HEK293T (cell line): ENCODE results near the gene MGLL.
"Not testable (repeated sequence)": the region's sequence is repeated elsewhere in the genome, so short reads cannot be mapped to it uniquely, and the experiment has no call there.

Source experiments
- CTCF ChIA-PET: fragments of 350-600 bp; formaldehyde crosslinking; extraction: SDS; loops from one replicate; lab custom pipeline; 2021; ENCODE audit warnings: antibody characterized with exemption, inconsistent platforms; lab: Yijun Ruan, JAX
- POLR2A ChIA-PET: fragments of 350-600 bp; formaldehyde crosslinking; extraction: SDS; loops from one replicate; lab custom pipeline; 2020; ENCODE audit warnings: antibody characterized with exemption, inconsistent platforms; lab: Yijun Ruan, JAX
- DNase-seq: peaks from one replicate; pipeline ENCODE4 v3.0.0; 2012; ENCODE audit warnings: mixed read lengths; ENCODE audit errors: extremely low spot score
- ARNT ChIP-seq: fragments of 450-650 bp; IDR thresholded peaks from 2 replicates; pipeline ENCODE4 v1.6.1; 2017; ENCODE audit warnings: mild to moderate bottlenecking
- BHLHE40 ChIP-seq: fragments of 450-650 bp; IDR thresholded peaks from 2 replicates; pipeline ENCODE4 v1.6.1; 2016; ENCODE audit warnings: mild to moderate bottlenecking, moderate library complexity, borderline replicate concordance
- CTBP1 ChIP-seq: fragments of 450-650 bp; IDR thresholded peaks from 2 replicates; pipeline ENCODE4 v1.6.1; 2016; ENCODE audit warnings: borderline replicate concordance
- ELF4 ChIP-seq: fragments of 450-650 bp; IDR thresholded peaks from 2 replicates; pipeline ENCODE4 v1.6.1; 2017; ENCODE audit warnings: antibody characterized with exemption
- FOXA1 ChIP-seq: fragments of 450-650 bp; IDR thresholded peaks from 2 replicates; pipeline ENCODE4 v1.6.1; 2016; ENCODE audit warnings: mild to moderate bottlenecking
- FOXK2 ChIP-seq: fragments of 450-650 bp; IDR thresholded peaks from 2 replicates; pipeline ENCODE4 v1.6.1; 2016; ENCODE audit warnings: mild to moderate bottlenecking
- FOXM1 ChIP-seq: fragments of 450-650 bp; IDR thresholded peaks from 2 replicates; pipeline ENCODE4 v1.6.1; 2017; ENCODE audit warnings: mild to moderate bottlenecking, borderline replicate concordance
- HDGF ChIP-seq: fragments of 450-650 bp; IDR thresholded peaks from 2 replicates; pipeline ENCODE4 v1.6.1; 2017; ENCODE audit warnings: antibody characterized with exemption, borderline replicate concordance
- L3MBTL2 ChIP-seq: fragments of 450-650 bp; conservative IDR thresholded peaks from 2 replicates; pipeline ENCODE4 v1.6.1; 2016; ENCODE audit warnings: mild to moderate bottlenecking
- LEF1 ChIP-seq: fragments of 450-650 bp; IDR thresholded peaks from 2 replicates; pipeline ENCODE4 v1.6.1; 2017; ENCODE audit warnings: mild to moderate bottlenecking, borderline replicate concordance
- NFRKB ChIP-seq: fragments of 450-650 bp; IDR thresholded peaks from 2 replicates; pipeline ENCODE4 v1.6.1; 2016; ENCODE audit warnings: mild to moderate bottlenecking, moderate library complexity
- PKNOX1 ChIP-seq: fragments of 450-650 bp; IDR thresholded peaks from 2 replicates; pipeline ENCODE4 v1.6.1; 2016
- SP1 ChIP-seq: fragments of 450-650 bp; IDR thresholded peaks from 2 replicates; pipeline ENCODE4 v1.6.1; 2017
- SUZ12 ChIP-seq: fragments of 450-650 bp; IDR thresholded peaks from 2 replicates; pipeline ENCODE4 v1.6.1; 2016; ENCODE audit warnings: mild to moderate bottlenecking
- TARDBP ChIP-seq: fragments of 450-650 bp; IDR thresholded peaks from 2 replicates; pipeline ENCODE4 v1.6.1; 2016
- ZNF384 ChIP-seq: fragments of 450-650 bp; IDR thresholded peaks from 2 replicates; pipeline ENCODE4 v1.6.1; 2016

Gene MGLL

GRCh38 chr3:127685708-127686511 lies 136.4 kb downstream of the MGLL start:
- no peak for DNase-seq
- CTCF ChIA-PET = no interaction called here
- POLR2A ChIA-PET = no interaction called here
- TF ChIP-seq SUZ12 = no peak
- no peak for TF ChIP-seq FOXM1
- no peak for TF ChIP-seq BHLHE40
- TF ChIP-seq SP1 = no peak

DNA sequence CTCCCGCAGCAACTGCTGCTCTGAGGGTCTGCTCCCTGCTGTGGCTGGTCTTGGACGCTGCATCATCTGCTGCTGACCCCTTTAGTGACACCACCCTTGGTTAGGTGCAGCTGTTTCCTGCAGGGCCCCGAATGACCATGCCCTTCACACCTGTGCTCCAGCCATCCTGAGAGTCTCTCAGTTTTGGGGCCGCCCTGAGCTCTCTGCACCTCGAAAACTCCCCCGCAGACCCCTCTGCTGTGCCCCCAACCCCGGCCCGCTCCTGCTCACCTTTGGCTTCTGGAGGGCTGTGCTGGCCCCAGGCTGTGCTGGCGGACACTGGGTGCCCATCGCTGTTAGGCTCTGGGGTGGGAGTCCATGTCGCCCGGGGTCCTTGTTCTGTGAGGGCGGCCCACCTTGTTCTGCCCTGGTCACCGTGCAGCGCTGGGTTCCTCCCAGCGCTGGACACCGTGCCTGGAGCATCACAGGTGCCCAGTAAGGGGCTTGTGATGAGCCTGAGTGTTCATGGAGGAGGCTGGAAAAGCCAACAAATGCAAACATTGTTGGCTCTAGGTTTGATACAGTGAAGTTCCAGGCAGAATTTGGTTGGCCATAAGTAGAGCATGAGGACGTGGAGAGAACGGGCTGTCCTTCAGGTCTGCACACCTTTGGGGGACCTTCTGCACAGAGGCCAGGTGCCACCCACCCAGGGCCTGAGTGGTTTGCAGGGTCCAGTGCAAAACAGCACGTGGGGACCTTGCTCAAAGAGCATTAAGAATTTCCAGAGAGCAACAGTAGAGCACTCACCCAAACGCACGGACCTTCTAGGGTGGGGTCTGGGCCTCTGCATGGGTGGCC lies 137.2 kb downstream of the MGLL start:
- TF ChIP-seq LEF1 = no peak
- no peak for TF ChIP-seq HDGF
- TF ChIP-seq L3MBTL2 = no peak
- no peak for TF ChIP-seq BHLHE40
- no peak for TF ChIP-seq ZNF384
- TF ChIP-seq FOXK2 = no peak
- no peak for TF ChIP-seq ELF4
- no peak for TF ChIP-seq CTBP1
- no peak for TF ChIP-seq FOXA1
- no peak for TF ChIP-seq FOXM1
- no peak for TF ChIP-seq TARDBP
- TF ChIP-seq SP1 = no peak
- TF ChIP-seq NFRKB = no peak
- no peak for TF ChIP-seq PKNOX1
- no peak for TF ChIP-seq SUZ12
- CTCF ChIA-PET = no interaction called here
- no peak for DNase-seq
- POLR2A ChIA-PET = no interaction called here

GRCh38 chr3:127682561-127682960 lies 139.8 kb downstream of the MGLL start:
- DNase-seq = no peak
- TF ChIP-seq TARDBP = no peak
- POLR2A ChIA-PET = no interaction called here
- CTCF ChIA-PET = interaction anchor here (1.3 kb wide), 1 partner anchor 107 kb away, joined by 3 read pairs; no protein-coding TSS in a partner anchor

DNA sequence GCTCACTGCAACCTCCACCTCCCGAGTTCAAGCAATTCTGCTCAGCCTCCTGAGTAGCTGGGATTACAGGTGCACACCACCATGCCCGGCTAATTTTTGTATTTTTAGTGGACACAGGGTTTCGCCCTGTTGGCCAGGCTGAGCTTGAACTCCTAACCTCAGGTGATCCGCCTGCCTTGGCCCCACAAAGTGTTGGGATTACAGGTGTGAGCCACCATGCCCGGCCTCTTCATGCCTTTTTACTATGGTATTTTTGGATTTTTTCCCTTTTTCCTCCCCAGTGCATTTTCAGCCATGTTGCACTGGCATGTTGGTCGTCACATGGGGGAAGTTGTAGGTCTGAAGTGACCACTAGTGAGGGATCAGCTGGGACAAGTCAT lies 140.2 kb downstream of the MGLL start:
- DNase-seq, POLR2A ChIA-PET: not testable (repeated sequence)
- CTCF ChIA-PET = interaction anchor here (0.6 to 0.7 kb wide), 2 partner anchors 14 to 246 kb away, joined by 5 read pairs; no protein-coding TSS in a partner anchor

DNA sequence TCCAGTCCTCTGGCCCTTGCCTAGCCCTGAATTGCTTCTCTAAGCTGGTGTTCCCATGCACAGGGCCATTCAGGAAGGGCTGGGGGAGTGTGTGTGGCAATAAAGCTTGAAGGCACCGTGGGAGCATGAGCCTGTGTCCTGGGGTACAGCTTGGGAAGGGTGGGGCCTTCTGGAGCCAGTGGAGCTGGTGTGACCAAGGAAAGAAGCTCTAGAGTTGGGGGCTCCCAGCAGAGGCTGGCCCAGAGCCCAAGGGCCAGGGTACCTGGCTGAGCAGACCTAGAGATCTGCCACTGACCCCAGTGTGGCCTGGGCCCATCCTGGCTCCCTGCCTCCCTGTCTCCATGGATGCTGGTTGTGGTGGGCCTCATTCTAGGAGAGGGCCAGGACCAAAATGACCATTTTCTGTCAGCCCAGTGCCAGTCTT lies 141.5 kb downstream of the MGLL start:
- DNase-seq = no peak
- TF ChIP-seq L3MBTL2 (no peak), HDGF (no peak), NFRKB (no peak), SUZ12 (no peak), SP1 (no peak)
- ChIA-PET CTCF (interaction anchor here (1.5 kb wide), 1 partner anchor 153 kb away, joined by 3 read pairs; no protein-coding TSS in a partner anchor), POLR2A (no interaction called here)

DNA sequence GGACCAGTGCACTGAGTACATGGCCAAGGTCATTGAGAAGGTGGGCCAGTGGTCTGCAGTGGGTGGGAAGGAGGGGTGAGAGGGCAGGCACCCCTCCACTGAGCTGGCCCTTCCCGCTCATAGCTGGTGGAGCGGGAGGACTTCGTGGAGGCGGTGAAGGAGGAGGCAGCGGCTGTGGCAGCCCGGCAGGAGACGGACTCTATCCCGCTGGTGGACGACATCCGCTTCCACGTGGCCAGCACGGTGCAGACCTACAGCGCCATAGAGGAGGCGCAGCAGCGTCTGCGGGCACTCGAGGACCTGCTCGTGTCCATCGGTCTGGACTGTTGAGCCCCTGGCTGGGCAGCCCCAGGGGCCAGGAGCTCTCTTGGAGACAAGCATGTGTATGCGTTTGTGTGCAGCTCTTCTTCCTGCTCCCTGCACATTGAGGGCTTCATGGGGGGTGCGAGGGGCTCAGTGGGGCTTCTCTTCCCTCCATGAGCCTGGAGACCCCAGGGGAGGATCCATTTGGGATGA lies 142.1 kb downstream of the MGLL start:
- CTCF ChIA-PET = interaction anchor here (0.6 to 1.5 kb wide), 7 partner anchors 11 to 867 kb away, joined by 3 to 5 read pairs (median 3); no protein-coding TSS in a partner anchor
- TF ChIP-seq TARDBP (no peak), ARNT (no peak), BHLHE40 (no peak), FOXM1 (no peak), LEF1 (no peak), SP1 (no peak), NFRKB (no peak), SUZ12 (no peak)

DNA sequence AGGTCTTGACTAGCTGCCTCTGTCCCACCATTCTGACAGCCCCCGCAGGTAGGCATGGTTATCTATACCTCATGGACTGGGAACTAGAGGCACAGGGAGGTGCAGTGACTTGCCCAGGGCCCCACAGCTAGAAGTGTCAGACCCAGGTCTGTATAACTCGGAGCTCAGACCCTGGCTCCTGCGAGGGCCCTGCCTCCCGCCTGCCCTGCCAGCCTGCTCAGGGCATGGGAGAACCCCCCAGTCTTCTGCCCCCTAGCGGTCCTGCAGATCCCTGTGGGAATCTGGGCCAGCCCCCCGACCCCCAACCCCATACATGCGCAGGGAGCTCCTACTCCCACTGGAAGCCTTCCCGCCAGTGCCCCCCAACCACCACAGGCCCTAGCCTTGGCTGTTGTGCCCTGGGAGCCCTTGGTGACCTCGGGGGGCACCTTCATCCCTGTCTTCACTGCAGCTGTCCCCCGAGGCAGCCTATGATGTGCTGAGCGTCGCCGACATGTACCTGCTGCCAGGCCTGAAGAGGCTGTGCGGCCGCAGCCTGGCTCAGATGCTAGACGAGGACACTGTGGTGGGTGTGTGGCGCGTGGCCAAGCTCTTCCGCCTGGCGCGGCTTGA lies 142.7 kb downstream of the MGLL start:
- POLR2A ChIA-PET = interaction anchor here (1.1 kb wide), 1 partner anchor 83 kb away, joined by 3 read pairs; no protein-coding TSS in a partner anchor

More for the DNA sequence above, 142.1 kb downstream of the MGLL start:
- POLR2A ChIA-PET = interaction anchor here (1.1 kb wide), 1 partner anchor 82 kb away, joined by 3 read pairs; no protein-coding TSS in a partner anchor
- no peak for DNase-seq

More for the DNA sequence above, 142.7 kb downstream of the MGLL start:
- no peak for DNase-seq
- TF ChIP-seq TARDBP (no peak), FOXM1 (no peak), NFRKB (no peak), FOXA1 (no peak), FOXK2 (no peak), SUZ12 (no peak), BHLHE40 (no peak), LEF1 (no peak), PKNOX1 (no peak)
- CTCF ChIA-PET = interaction anchor here (0.6 to 1.5 kb wide), 7 partner anchors 11 to 868 kb away, joined by 3 to 7 read pairs (median 4); no protein-coding TSS in a partner anchor
